GM19035 (cell line): ENCODE results near the gene PRSS33.
A peak's percentile ranks its signal among the peaks of the same experiment; 100 is the strongest.

Experiments
- ATAC-seq: cut with Tn5 transposase; IDR thresholded peaks from one replicate; pipeline ENCODE4 v1.9.1; 2021; ENCODE audit not compliant: unreplicated experiment

PRSS33 gene

DNA sequence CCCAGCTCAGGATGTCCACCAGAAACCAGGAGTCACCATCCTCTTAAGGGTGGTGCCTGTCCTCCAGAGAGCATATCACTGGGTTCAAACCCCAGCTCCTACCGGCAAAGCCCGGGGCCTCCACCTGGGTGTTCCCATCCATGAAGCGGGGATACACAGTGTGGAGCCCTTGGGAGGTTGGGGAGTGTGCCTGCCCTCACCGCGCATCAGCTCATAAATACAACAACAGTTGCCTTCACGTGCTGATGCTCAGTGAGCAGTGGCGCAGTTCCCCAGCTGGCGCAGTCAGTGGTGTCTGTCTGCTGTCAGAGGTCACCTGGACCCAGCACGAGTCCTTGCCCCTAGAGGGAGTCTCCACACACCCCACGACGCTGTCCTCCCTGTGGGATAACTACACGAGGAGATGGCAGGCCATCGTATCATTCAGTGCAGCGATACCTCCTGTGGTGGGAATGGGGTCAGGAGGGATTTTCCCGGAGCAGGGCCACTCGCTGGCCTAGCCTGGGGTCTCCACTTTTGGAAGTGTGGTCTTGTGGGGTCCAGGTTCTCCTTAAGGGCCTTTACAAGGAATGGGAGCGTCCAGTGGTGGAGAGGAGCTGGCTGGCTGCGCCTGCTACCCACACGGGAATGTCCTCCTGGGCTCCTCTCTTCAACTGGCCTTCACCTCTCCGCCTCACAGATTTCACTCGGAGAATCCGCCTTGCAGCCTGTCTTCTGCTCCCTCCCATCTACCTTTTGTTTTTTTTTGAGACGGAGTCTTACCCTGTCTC lies 8.0 kb downstream of the PRSS33 start:
- no peak for ATAC-seq

DNA sequence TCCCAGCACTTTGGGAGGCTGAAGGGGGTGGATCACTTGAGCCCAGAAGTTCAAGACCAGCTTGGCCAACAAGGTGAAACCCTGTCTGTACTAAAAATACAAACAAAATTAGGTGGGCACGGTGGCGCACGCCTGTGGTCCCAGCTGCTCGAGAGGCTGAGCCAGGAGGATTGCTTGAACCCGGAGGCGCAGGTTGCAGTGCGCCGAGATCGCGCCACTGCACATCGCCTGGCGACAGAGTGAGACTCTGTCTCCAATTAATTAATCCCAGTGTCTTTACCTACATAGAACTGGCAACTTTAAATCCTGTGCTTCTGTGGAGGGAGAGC lies 8.8 kb downstream of the PRSS33 start:
- no peak for ATAC-seq

DNA sequence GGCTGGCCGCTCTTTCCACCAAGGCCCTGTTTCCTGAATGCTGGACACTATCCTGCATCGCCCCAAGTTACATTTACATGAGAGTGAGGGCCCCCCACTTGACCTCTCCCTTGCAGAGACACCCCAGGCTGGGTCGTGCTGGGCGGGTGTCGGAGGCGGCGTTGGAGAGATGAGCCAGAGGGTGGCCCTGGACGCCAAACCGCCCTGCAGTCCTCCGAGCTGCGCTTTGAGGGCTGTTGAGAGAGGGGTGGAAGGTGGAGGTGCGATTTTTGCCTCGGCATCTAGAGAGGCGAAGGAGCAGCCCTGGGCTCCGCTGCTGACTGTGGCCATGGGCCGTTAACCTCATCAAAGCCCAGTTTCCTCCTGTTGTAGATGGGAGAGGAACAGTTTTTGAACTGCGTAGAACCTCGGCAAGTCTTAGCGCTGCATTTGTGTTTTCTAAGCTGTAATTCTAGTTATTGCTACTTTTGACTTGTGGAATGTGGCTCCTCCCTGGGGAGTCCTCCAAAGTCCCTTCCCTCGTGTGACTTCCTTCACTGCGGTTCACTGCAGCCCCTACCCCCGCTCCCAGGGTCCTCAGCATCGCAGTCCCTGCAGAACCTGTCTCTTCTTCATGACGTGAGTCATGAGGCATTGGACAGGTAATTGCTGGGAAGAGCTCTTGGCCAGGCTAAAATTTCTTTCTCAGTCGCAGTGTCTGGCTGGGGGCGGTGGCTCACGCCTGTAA lies 9.3 kb downstream of the PRSS33 start:
- ATAC-seq = peak; percentile 10

DNA sequence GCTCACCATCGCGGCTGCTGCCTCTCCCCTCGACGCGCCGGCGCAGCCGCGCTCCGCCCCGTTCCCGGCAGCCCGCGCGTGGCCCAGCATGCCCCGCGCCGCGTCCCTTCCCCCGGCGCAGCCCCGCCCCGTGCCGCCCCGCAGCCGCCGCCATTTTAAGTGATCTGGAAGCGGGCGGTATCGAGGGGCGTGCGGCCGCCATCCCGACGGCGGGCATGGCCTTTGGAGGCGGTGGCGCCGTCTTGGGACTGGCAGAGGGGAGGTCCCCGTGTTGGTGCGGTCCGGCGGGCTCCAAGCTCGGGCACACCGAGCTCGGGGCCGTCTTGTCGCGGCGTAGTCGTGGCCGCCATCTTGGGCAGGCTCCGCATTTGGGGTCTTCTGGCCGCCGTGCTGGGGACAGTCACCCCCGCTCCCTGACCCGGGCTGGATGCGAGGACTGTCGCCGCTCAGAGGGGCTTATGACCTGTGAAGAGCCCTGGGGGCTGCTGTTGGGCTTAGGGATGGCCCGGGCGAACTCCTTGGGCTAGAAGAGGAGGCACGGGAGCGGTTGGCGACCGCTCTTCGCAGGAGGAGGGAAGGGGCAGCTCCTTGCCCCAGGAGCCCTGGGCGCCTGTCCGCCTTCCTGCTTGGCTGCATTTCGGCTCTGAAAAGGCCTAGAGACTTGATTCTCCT lies 10.0 kb downstream of the PRSS33 start, which contains the start of gene ELOB:
Gene ELOB (minus strand): TSS at position 50 of the 672 bp plus-strand sequence. CDS start 41 bp downstream, at position 9.
- ATAC-seq = peak; percentile 76

DNA sequence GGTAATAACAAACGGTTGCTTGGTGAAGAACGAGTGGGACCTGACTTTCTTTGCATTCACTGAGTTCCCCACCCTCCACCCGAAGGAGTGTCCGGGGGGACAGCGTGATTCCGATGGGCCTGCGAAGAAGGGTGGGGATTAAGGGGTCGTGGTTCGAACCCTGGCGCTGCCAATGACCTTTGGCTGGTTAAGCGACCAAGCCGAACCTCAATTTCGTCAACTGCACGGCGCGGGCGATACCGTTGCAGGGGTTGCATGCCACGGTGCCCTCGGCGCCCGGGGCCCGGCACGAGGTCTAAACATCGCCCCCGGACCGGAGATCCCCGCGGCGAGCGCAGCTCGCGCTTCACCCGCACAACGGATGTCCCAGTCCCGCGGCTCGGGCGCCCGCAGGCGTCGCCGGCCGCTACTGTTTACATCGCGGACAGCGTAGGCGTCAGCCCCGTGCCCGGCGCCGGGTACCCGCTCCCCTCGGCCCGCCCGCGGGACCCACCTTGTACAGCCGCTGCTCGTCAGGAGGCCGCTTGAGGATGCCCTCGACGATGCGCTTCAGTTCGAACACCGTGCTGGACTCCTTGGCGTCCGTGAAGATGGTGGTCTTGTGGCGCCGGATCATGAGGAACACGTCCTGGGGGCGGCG lies 10.7 kb downstream of the PRSS33 start:
- ATAC-seq = peak; percentile 30

DNA sequence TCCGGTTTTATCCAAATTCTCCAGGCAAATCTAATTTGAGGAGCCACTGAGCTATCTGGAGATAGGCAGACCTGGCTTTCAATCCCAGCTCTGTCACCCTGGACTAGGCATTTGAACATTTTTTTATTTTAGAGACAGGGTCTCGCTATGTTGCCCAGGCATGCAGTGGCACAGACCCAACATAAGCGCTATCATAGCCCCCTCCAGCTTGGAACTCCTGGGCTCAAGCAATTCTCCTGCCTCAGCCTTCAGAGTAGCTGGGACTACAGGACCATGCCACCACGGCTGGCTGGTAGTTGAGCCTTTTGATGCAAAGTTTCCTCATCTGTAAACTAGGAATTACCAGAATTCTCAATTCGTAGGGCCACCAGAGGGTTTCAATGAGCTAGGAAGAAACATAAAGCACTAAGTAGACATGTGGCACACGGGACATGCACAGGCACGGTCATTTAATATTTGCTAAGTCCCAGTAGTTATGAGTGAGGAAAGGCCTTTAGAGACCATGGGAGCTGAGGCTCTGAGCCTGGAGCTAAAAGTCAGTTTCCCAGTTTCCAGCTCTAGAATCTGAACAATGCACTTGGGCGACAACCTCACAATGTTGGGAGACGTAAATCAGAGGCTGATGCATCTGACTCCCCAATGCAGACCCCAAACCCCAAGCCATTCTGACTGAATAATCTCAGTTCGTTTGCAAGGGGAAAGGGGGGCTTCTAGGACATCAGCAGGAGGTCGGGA lies 11.4 kb downstream of the PRSS33 start:
- ATAC-seq = no peak

DNA sequence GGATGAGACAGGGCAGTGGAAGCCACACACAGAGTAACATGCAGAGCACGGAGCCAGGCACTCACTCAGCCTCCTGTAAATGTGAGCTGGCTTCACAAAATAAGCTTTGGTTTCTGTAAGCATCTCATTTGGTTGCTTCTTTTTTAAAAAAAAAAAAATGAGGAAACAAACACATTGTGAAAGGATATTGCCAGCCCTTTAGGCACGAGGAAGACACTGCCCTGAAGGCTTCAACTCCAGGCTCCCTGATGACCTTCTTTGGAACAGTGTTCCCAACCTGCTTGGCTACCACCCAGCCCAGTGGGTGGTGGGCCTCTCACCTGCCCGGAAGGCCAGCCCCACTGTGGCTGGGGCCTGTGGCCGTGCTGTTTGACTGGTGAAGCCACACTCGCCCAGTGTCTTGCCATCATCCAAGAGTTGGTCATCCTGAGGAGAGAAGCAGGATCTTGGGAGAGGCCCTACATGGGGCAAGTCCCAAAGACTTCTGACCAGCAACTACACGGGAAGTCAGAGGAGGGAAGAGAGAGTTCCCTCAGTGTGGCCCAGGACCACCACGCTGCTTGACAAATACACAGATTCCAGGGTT lies 12.1 kb downstream of the PRSS33 start:
- ATAC-seq = no peak

DNA sequence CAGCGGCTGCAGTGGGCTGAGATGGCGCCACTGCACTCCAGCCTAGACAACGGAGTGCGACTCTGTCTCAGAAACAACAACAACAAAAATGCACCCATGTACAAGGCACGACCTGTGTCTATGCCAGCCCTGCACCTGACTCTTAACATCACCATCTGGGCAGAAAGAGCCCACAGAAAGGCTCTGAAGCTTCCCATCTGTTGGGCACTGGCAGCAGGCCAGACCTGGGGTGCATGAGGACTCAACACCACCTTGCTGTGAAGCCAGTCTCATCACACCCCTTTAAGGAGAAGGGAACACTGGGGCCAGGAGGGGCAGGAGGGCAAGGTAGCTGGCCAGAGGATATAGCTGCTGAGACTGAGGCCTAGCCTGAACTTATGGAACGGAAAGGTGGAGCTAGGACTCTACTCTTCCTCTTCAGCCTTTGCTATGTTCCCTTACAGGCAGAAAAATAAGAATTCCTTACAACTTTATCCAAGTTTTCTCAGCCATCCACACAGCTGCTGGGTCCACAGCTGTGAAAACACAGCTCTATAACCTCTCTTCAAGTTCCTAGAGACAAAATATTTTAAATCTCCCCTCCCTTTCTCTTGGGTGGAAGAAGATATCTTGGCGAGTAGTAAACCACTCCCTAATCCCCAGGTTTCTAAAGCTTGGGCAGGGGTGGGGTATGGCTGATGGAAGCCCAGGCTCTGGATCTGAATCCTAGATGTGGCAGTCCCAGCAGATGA lies 13.0 kb downstream of the PRSS33 start:
- no peak for ATAC-seq

DNA sequence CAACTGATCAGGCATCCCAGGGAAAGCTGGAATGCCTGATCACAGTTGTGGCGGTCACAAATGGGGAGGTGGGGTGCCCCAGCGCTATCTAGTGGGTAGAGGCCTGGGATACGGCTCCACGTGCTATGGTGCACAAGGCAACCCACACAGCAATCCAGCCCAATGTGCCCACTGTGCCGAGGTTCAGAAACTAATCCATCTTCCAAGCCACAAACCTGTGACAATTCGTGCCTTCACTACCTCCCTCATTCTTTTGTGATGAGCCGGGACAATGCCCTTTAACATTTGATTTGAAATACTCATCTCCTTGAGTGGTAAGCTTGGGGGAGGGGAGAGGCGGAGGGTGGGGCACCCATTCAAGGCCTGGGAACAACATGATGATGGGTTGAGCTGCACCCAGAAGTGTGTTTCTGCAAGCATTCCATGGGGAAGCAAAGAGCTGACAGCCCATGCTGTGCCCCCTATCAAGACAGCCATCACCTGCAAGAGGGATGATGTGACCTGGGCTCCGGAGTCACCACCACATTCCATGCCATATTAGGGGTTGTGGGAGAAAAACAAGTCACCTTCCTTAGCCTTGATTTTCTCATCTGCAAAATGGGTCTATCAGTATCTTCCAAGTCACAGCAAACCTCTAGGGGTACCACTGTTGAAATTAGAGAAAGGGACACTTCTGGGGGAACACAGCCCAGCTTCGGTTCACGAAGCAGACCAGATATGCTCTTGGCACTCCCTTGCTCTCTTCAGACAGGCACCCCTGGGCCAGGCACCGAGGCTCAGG lies 14.0 kb downstream of the PRSS33 start:
- no peak for ATAC-seq

DNA sequence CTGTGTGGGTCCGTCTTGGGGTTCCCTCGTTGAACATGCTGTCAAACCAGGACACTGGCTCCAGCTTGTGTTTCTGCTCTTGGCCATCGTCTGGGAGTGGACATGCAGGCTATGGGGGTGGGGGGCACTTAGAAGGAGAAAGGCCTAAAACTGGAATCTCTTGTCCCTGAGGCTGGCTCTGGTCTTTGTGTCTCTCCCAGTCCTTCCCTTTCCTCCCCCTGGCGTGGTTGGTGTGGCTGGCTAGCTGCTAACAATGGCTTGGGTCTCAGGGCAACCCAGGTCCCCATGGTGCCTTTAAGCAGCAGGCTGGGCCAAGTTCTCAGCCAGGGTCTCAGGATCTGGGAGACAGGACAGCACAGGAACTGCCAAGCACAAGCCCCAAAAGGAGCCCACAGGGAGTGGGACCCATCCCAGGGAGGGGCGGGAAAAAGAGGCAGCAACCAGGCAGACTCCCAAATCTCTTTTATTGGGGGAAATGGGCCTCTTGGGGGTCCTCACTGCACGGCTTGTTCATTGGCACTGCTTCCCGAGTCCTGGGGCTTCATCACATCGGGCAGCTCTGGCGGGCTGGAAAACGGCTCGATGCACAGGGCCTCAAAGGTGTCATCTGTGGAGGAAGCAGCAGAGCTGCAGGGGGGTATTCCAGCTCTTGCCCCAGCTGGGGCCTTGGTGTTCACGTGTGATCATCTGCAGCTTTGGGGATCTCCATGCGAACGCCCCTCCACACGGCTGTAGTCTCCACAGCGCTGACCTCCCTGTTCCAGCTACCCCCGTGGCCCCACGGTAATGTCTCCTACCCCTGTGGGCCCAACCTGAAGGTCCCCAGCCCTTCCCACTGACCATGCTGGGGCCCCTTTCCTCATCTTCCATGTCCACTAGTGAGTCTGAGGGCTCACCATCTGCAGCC lies 15.6 kb downstream of the PRSS33 start:
- ATAC-seq = no peak

DNA sequence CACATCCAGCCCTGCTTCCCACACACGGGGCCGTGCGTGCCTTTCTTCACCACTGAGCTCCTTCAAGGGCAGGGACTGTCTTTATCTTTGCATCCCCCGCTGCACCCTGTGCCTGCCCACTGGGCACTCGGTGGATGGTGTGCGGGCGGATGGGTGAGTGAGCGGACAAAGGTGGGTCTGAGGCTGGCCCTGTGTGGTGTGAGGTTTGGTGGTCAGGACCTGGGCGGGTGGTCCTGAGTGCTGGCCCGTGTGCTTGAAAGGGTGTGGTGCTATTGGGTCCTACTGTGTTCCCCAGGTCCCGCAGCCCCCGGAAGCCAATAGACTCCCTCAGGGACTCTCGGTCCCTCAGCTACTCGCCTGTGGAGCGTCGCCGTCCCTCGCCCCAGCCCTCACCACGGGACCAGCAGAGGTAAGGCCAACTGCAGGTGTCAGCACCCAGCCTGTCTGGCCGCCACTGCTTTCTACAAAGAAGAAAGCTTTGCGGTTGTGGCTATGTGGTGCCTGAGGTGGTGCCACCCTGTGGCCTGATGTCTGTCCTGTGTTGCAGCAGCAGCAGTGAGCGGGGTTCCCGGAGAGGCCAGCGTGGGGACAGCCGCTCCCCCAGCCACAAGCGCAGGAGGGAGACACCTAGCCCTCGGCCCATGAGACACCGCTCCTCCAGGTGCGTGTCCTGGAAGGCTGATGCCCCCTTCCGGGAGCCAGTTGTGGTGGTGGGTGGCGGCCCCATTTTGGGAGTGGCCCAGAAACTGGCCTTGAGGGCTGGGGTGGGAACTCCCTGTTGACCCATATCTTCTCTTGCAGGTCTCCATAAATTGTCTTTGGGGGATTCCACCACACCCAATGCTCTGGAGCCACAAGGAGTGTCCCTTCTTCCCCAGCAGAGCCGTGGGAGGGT lies 17.1 kb downstream of the PRSS33 start:
- ATAC-seq = no peak

DNA sequence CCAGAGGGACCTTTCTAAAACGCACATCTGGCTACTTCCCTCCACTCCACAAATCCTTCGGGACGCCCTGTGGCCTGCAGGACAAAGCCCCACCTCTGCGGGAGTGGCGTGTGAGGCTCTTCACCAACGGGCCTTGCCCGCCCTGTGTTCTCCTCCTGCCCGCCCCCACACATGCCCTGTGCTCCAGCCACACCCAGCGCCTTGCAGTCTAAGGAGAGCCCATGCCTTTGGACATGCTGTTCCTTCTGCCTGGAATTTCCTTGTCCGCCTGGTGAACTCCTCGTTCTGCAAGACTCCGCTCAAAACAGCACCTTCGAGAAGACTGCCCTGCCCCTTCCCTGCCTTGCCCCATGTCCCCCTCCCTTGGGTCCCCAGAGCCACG lies 17.7 kb downstream of the PRSS33 start:
- no peak for ATAC-seq

DNA sequence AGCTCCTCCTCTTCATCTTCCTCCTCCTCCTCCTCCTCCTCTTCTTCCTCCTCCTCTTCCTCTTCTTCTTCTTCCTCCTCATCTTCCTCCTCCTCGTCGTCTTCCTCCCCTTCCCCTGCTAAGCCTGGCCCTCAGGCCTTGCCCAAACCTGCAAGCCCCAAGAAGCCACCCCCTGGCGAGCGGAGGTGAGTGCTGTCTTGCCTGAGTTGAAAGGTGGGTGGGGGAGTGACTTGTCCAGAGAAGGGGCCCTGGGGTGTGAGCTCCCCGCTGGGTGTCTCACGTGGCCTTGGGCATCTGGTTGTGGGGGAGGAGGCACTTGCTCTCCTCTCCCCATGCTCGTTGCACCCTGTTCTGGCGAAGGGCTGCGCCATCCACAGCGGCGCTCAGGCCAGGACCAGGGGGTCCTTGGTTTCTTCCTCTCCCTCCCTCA lies 18.2 kb downstream of the PRSS33 start:
- ATAC-seq = no peak

DNA sequence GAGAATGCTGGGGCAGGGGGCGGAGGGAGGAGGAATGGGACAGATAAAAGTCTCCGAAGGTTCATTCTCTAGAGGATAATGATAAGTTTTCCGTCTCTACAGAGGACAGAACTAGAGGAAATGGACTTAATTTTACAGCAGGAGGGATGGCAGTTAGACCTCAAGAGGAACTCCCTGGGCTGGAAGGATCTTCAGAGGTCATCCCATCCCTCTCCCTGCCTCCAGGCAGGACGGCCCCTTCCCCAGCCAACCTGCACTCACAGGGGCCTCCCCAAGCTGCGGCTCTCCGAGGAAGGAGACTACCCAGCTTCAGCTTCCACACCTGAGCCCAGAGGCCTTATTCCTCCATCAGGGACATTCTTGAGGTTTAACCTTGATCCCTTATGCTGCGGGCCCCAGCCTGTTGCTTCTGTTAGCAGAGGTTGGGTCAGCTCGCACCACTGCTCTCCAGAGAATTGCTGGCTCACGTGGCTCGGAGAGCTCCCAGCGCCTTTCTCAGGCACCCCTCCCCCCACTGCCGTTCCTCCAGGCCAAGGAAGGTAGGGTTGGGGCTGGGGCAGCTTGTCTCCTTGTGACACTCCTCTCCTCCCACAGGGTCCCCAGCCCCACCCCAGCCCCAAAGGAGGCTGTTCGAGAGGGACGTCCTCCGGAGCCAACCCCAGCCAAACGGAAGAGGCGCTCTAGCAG lies 18.8 kb downstream of the PRSS33 start:
- no peak for ATAC-seq

DNA sequence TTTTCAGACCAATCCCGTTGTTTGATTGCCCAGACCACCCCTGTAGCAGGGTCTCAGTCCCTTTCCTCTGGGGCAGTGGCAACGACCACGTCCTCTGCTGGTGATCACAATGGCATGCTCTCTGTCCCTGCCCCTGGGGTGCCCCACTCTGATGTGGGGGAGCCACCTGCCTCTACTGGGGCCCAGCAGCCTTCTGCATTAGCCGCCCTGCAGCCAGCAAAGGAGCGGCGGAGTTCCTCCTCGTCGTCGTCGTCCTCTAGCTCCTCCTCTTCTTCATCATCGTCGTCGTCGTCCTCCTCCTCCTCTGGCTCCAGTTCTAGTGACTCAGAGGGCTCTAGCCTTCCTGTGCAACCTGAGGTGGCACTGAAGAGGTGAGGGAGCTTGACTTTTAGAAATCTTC lies 19.5 kb downstream of the PRSS33 start:
- ATAC-seq = no peak

DNA sequence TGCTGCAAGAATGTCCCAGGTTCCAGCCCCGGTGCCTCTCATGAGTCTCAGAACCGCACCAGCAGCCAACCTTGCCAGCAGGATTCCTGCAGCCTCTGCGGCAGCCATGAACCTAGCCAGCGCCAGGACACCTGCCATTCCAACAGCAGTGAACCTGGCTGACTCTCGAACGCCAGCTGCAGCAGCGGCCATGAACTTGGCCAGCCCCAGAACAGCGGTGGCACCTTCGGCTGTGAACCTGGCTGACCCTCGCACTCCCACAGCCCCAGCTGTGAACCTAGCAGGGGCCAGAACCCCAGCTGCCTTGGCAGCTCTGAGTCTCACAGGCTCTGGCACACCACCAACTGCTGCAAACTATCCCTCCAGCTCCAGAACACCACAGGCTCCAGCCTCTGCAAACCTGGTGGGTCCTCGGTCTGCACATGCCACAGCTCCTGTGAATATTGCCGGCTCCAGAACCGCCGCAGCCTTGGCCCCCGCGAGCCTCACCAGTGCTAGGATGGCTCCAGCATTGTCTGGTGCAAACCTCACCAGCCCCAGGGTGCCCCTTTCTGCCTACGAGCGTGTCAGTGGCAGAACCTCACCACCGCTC lies 20.1 kb downstream of the PRSS33 start:
- ATAC-seq = no peak
